Ovary (tissue), 10 donors: ENCODE results near the gene CENPC. TPM values are rescaled to one million over a fixed set of nuclear protein-coding genes. Genes with fewer than 3 reads are reported as not detected.
A peak's percentile ranks its signal among the peaks of the same experiment; 100 is the strongest.

Experiments used
- DNase-seq, 5 donors: peaks; one replicate each; pipeline ENCODE4 v3.0.0-alpha.2; 2019 to 2020
- H3K27ac ChIP-seq, 2 donors: fragments of 200-600 bp; one replicate each; pipeline versions ENCODE4 v1.5.1 to v1.8.0; 2019 to 2022
- H3K27me3 ChIP-seq: fragments of 200-600 bp; one replicate; pipeline ENCODE4 v1.8.0; 2022
- H3K36me3 ChIP-seq: fragments of 200-600 bp; sonication (generic); one replicate; pipeline ENCODE4 v1.5.1; 2019
- H3K4me1 ChIP-seq: one replicate; pipeline ENCODE4 v1.8.1; 2013; ENCODE audit warnings: mild to moderate bottlenecking, moderate library complexity; ENCODE audit not compliant: insufficient read depth
- H3K4me3 ChIP-seq: fragments of 200-600 bp; sonication (generic); one replicate; pipeline ENCODE4 v1.5.1; 2017
- H3K9me3 ChIP-seq, 2 donors: fragments of 200-600 bp in 1 of 2; sonication (generic) in 1 of 2; one replicate each; pipeline versions ENCODE4 v1.5.1 to v1.8.1; 2013 to 2019; ENCODE audit warnings: mild to moderate bottlenecking in 1 of 2, moderate library complexity in 1 of 2
- EP300 ChIP-seq: sonication (generic); formaldehyde crosslinking; IDR thresholded peaks from one replicate; pipeline ENCODE4 v1.6.1; 2017; ENCODE audit warnings: antibody characterized with exemption
- POLR2A ChIP-seq: fragments of 450-650 bp; IDR thresholded peaks from one replicate; pipeline ENCODE4 v1.6.1; 2017; ENCODE audit warnings: antibody characterized with exemption, mild to moderate bottlenecking, moderate library complexity
- WGBS, 3 donors: extraction: QIAGEN DNeasy Blood & Tissue Kit in 1 of 3; methylation state at CpG; one replicate each; pipeline versions ENCODE4 v1.1.5 to v1.1.7; 2013 to 2017; 5-methylcytosine and 5-hydroxymethylcytosine counted together
- intact Hi-C, 4 donors: fragments of 100-400 bp; cut with DNase I; formaldehyde crosslinking; loops; one replicate each; pipeline versions ENCODE4 v1.11.0 to v1.15.1; 2022 to 2023
- long read RNA-seq, 3 donors: library from polyadenylated mRNA in 2 of 3; unstranded in 2 of 3; transcript quantifications; one replicate each; pipeline ENCODE4 v2.0.0 and lab custom pipeline, GENCODE V29; 2021 to 2026
- polyA plus RNA-seq, 2 donors: library from polyadenylated mRNA; stranded (reverse); fragments of 200-250 nt in 1 of 2; fragments of 350-450 nt in 1 of 2; fragmentation: Illumina TruSeq in 1 of 2; extraction: RNeasy Lipid Tissue Mini Kit (QIAGEN cat#74804) in 1 of 2; gene quantifications; one replicate each; pipeline ENCODE4 v1.2.3, GENCODE V29; 2013 to 2014
- total RNA-seq, 7 donors: library from RNA; depleted of rRNA in 2 of 7; stranded (reverse); fragments of >200 nt in 2 of 7; fragmentation: NEBNext Ultra II Directional in 3 of 7; extraction: Animal tissue kit (Norgen Biotek cat#: 25700) in 3 of 7; gene quantifications; one replicate each; pipeline versions ENCODE4 v1.1.0 to v1.2.4, GENCODE V29; 2016 to 2023
- TF ChIP-seq, protein P1 (sequence below), 3 donors: fragments of 450-650 bp in 2 of 3; fragments of 200-600 bp in 1 of 3; IDR thresholded peaks; one replicate each; pipeline versions ENCODE4 v1.5.1 to v1.8.0; 2016 to 2022; ENCODE audit warnings: antibody characterized with exemption in 3 of 3, mild to moderate bottlenecking in 1 of 3
- donor health status: DM: no; HTN: no; CAD: no; lungs with moderate emphysema.
- donor health status: DM: no; HTN: no; CAD: no.
- donor health status: Bipolar disorder and iron deficiency.
- donor health status: DM: yes; HTN: yes; CAD: no.
- donor health status: DM: no; HTN: no; CAD: no.
- donor health status: DM: yes; HTN: yes; CAD: no.

The CENPC gene, protein sequence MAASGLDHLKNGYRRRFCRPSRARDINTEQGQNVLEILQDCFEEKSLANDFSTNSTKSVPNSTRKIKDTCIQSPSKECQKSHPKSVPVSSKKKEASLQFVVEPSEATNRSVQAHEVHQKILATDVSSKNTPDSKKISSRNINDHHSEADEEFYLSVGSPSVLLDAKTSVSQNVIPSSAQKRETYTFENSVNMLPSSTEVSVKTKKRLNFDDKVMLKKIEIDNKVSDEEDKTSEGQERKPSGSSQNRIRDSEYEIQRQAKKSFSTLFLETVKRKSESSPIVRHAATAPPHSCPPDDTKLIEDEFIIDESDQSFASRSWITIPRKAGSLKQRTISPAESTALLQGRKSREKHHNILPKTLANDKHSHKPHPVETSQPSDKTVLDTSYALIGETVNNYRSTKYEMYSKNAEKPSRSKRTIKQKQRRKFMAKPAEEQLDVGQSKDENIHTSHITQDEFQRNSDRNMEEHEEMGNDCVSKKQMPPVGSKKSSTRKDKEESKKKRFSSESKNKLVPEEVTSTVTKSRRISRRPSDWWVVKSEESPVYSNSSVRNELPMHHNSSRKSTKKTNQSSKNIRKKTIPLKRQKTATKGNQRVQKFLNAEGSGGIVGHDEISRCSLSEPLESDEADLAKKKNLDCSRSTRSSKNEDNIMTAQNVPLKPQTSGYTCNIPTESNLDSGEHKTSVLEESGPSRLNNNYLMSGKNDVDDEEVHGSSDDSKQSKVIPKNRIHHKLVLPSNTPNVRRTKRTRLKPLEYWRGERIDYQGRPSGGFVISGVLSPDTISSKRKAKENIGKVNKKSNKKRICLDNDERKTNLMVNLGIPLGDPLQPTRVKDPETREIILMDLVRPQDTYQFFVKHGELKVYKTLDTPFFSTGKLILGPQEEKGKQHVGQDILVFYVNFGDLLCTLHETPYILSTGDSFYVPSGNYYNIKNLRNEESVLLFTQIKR
- total RNA-seq (10 to 100 TPM; 23.1 to 46.7 (median 28.4) TPM), polyA plus RNA-seq (10 to 100 TPM in 1 of 2 donors, 1 to 10 TPM in 1; 9.8 to 14.8 TPM)
- long read RNA-seq, donor 1, partial matches to known transcripts: 82 of 89 reads
- long read RNA-seq, donor 1, other reads (novel, unspliced or antisense): 7 of 89 reads
- long read RNA-seq, donor 2, full-length matches to known transcripts: 3 of 3 reads
- long read RNA-seq, donor 2, partial matches to known transcripts: 0 of 3 reads
- long read RNA-seq, donor 2, other reads (novel, unspliced or antisense): 0 of 3 reads
- long read RNA-seq, donor 3, full-length matches to known transcripts: 8 of 11 reads
- long read RNA-seq, donor 3, partial matches to known transcripts: 2 of 11 reads
- long read RNA-seq, donor 3, other reads (novel, unspliced or antisense): 1 of 11 reads

DNA sequence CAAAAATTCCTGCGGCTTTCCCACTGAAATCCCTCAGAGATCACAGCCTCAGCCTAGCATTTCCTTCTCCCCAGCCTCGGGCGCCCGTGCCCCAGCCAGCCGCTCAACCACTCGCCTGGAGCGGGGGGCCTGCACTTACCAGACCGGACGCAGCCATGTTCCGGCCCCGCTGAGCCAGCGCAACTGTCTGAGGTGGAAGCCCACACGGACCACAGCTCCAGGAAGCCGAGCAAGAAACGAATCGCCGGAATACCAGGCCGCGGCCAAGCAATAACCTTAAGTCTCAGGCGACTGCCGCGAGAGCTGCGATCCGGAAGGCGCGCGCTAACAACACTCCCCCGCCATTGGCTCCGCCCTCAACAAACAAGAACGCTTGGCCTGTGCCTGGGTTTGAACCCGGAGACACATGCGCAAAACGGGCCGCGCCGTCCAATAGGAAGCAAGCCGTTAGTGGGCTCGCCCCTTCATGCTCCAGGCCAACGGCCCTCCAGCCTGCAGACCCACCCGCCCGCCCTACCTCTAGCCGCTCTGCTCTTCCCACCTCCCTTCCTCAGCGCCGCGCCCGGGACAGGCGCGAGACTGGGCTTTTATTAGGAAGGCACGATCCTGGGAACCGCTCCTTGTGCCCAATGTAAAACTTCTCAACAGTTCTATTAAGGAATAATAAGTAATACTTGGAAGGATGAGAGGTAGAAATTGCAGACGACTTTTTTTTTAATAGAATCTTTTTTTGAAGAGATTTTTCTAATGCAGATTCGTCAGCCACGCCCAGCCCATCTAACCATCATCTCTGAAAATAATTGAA, at the start of gene CENPC:
Gene CENPC, minus strand, starts transcription at position 305 of the 805 bp plus-strand sequence. Its CDS starts 148 bp downstream, at position 157.
- Histone ChIP-seq H3K36me3 (no peaks in the 10 kb centered on the region), H3K27ac (peak within 1 kb of the TSS; percentile 76 to 83), H3K9me3 (no peaks in the 10 kb centered on the region), H3K4me1 (peaks cover 3% of the 10 kb centered on the region), H3K27me3 (no peaks in the 10 kb centered on the region), H3K4me3 (peak within 1 kb of the TSS; percentile 91)
- WGBS, 3 donors: 0 to 1% (median 0%) methylated on average over 45 to 53 of the region's 53 CpGs
- intact Hi-C loops: loop anchor here in 1 of 4 donors (10.0 kb wide), 1 partner anchor 159 kb away; the partner anchor contains the start of gene UBA6
- peak; percentile 95 to 97 (median 96) for DNase-seq
- TF ChIP-seq, protein P1, sequence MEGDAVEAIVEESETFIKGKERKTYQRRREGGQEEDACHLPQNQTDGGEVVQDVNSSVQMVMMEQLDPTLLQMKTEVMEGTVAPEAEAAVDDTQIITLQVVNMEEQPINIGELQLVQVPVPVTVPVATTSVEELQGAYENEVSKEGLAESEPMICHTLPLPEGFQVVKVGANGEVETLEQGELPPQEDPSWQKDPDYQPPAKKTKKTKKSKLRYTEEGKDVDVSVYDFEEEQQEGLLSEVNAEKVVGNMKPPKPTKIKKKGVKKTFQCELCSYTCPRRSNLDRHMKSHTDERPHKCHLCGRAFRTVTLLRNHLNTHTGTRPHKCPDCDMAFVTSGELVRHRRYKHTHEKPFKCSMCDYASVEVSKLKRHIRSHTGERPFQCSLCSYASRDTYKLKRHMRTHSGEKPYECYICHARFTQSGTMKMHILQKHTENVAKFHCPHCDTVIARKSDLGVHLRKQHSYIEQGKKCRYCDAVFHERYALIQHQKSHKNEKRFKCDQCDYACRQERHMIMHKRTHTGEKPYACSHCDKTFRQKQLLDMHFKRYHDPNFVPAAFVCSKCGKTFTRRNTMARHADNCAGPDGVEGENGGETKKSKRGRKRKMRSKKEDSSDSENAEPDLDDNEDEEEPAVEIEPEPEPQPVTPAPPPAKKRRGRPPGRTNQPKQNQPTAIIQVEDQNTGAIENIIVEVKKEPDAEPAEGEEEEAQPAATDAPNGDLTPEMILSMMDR (IDR thresholded peaks at IDR 0.05): no peak
- peak; percentile 78 for TF ChIP-seq POLR2A

DNA sequence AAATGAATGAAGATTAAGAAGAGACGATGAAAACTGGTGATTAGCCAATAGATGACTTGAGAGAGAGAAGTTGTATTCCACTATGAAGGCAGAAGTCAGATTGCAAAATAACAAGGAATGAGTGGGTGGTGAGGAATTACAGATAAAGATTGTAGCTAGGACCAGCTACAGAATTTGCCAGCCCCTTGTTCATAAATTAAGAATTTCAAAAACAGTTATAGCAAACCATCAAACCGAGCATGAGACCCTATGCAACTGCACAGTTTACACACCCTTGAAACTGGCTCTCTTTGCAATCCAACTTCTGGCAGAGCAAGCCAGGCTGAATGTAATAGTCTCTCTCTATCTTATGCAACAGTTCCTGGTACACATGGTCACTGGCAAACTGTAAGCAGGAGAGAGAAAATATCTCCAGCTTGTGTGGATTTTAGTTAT, 48.5 kb upstream of the CENPC start:
- no peaks in the 10 kb centered on the region for H3K4me1 ChIP-seq
- no peaks in the 10 kb centered on the region for H3K9me3 ChIP-seq
- intact Hi-C loops: no loop called here
- H3K4me3 ChIP-seq: no peak overlapping the region
- TF ChIP-seq POLR2A: no peak
- no peak for TF ChIP-seq EP300
- TF ChIP-seq, protein P1 (IDR thresholded peaks at IDR 0.05): no peak
- H3K27me3 ChIP-seq: no peaks in the 10 kb centered on the region
- H3K27ac ChIP-seq: no peak overlapping the region
- whole genome bisulfite sequencing, 3 donors: 10 to 22% (median 15%) methylated on average over 2 of the region's 2 CpGs
- DNase-seq: no peak
- no peaks in the 10 kb centered on the region for H3K36me3 ChIP-seq

DNA sequence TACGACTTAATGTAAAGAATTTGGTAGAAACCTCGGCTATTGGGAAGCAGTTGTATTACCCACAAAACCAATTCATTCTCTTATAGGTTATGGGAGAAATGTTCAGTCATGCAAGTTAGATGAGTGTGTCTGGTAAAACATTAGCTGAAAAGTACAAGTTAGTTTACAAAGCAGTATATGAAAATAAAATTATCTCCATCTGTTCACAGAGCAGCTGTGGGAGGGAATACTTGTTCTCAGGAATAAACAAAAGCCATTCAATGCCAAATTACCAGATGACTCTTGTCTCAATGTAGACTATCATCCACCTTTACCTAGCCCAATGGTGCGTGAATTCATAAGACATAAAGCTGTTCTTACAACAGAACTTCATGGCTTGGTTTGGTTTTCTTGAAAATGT, 41.9 kb upstream of the CENPC start:
- H3K9me3 ChIP-seq: no peaks in the 10 kb centered on the region
- WGBS, 3 donors: 43 to 74% (median 48%) methylated on average over 3 of the region's 3 CpGs
- intact Hi-C loops: no loop called here

More for the DNA sequence above, 41.9 kb upstream of the CENPC start:
- no peak for DNase-seq
- no peaks in the 10 kb centered on the region for H3K36me3 ChIP-seq
- H3K27me3 ChIP-seq: no peaks in the 10 kb centered on the region
- no peak overlapping the region for H3K4me3 ChIP-seq
- H3K4me1 ChIP-seq: no peaks in the 10 kb centered on the region
- TF ChIP-seq, protein P1 (IDR thresholded peaks at IDR 0.05): no peak
- TF ChIP-seq POLR2A (no peak), EP300 (no peak)
- H3K27ac ChIP-seq: no peak overlapping the region
